ENCODE results near the gene INTS1. TPM values are rescaled to one million over a fixed set of nuclear protein-coding genes. Genes with fewer than 3 reads are reported as not detected.

The INTS1 gene
- total RNA-seq, 1 donor = 66.2 TPM

DNA sequence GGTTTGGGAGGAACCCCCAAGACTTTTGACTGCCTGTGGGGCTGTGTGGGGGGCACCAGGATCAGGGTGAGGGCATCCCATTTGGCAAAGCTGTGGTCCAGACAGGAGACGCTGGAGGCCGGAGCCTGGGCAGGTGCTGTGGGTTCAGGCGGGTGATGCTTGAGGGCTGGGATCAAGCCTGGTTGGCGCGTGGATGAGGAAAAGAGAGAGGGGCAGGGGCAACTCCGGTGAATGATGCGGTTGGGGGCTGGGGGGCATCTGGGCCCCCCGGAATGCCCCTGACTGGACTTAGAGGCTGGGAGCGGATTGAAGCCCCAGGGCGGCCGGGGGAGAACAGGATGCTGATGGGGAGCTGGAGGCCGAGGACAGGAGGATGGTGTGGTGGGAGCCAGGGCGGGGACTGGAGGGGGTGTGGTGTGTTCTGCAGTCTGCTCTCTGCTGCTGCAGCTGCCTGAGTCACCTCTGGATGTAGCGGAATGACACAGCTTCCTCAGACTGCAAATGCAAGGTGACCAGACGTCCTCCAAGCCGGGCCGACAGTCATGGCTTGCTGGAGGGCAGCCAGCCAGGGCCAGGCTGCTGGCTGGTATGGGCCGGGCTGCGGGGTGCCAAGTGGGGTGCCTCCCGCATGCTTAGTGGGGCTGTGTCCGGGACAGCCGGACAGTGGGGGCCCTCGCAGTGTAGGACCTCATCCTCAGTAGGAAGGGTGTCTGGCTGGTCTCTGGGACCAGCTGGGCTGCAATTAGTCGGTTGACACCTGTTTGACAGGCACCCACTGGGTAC lies 29.5 kb upstream of the INTS1 start:
- Histone ChIP-seq H2AFZ (ENCODE audit: low read length) (no peak overlapping the region), H3K79me2 (ENCODE audit: insufficient read depth, low read length) (peaks cover 59% of the 10 kb centered on the region), H3K9me3 (ENCODE audit: low read depth, low read length) (no peaks in the 10 kb centered on the region), H3K27me3 (ENCODE audit: insufficient read depth, low read length) (no peaks in the 10 kb centered on the region), H3K4me3 (ENCODE audit: insufficient read depth, low read length) (peak overlapping the region; percentile 80), H3K27ac (ENCODE audit: low read depth, low read length) (peak overlapping the region; percentile 95), H4K20me1 (ENCODE audit: insufficient read depth, low read length) (peaks cover 7% of the 10 kb centered on the region), H3K36me3 (ENCODE audit: insufficient read depth, low read length) (peaks cover under 1% of the 10 kb centered on the region), H3K4me1 (ENCODE audit: insufficient read depth, low read length) (peaks cover 50% of the 10 kb centered on the region), H3K4me2 (ENCODE audit: insufficient read depth, low read length) (peak overlapping the region; percentile 90)
- DNase-seq (ENCODE audit: insufficient read length, low spot score, missing footprints) = peak; percentile 99
- no peak for TF ChIP-seq CTCF (IDR thresholded peaks at IDR 0.05; ENCODE audit: extremely low read depth, low read depth, low read length)

- H3K27me3 ChIP-seq (ENCODE audit: insufficient read depth, low read length) = no peaks in the 10 kb centered on the region
- H3K4me1 ChIP-seq (ENCODE audit: insufficient read depth, low read length) = peaks cover 45% of the 10 kb centered on the region
- H3K79me2 ChIP-seq (ENCODE audit: insufficient read depth, low read length) = peaks cover 53% of the 10 kb centered on the region
- no peaks in the 10 kb centered on the region for H3K9me3 ChIP-seq (ENCODE audit: low read depth, low read length)
- peak overlapping the region; percentile 90 for H3K4me2 ChIP-seq (ENCODE audit: insufficient read depth, low read length)
- no peak for TF ChIP-seq CTCF (IDR thresholded peaks at IDR 0.05; ENCODE audit: extremely low read depth, low read depth, low read length)
- H3K27ac ChIP-seq (ENCODE audit: low read depth, low read length) = peak overlapping the region; percentile 95
- H2AFZ ChIP-seq (ENCODE audit: low read length) = no peak overlapping the region
- no peak for DNase-seq (ENCODE audit: insufficient read length, low spot score, missing footprints)
- peak overlapping the region; percentile 80 for H3K4me3 ChIP-seq (ENCODE audit: insufficient read depth, low read length)
- peaks cover 7% of the 10 kb centered on the region for H4K20me1 ChIP-seq (ENCODE audit: insufficient read depth, low read length)
- H3K36me3 ChIP-seq (ENCODE audit: insufficient read depth, low read length) = no peaks in the 10 kb centered on the region
These were observed 29.0 kb upstream of the INTS1 start for GRCh38 chr7:1533255-1533546.

- peak overlapping the region; percentile 40 for H2AFZ ChIP-seq (ENCODE audit: low read length)
- H3K4me3 ChIP-seq (ENCODE audit: insufficient read depth, low read length) = peak overlapping the region; percentile 80
- peak overlapping the region; percentile 90 for H3K4me2 ChIP-seq (ENCODE audit: insufficient read depth, low read length)
- peaks cover 48% of the 10 kb centered on the region for H3K79me2 ChIP-seq (ENCODE audit: insufficient read depth, low read length)
- peak; percentile 99 for DNase-seq (ENCODE audit: insufficient read length, low spot score, missing footprints)
- no peaks in the 10 kb centered on the region for H3K9me3 ChIP-seq (ENCODE audit: low read depth, low read length)
- no peaks in the 10 kb centered on the region for H3K36me3 ChIP-seq (ENCODE audit: insufficient read depth, low read length)
- no peaks in the 10 kb centered on the region for H3K27me3 ChIP-seq (ENCODE audit: insufficient read depth, low read length)
- H3K4me1 ChIP-seq (ENCODE audit: insufficient read depth, low read length) = peaks cover 41% of the 10 kb centered on the region
- peaks cover 7% of the 10 kb centered on the region for H4K20me1 ChIP-seq (ENCODE audit: insufficient read depth, low read length)
- no peak for TF ChIP-seq CTCF (IDR thresholded peaks at IDR 0.05; ENCODE audit: extremely low read depth, low read depth, low read length)
- peak overlapping the region; percentile 95 for H3K27ac ChIP-seq (ENCODE audit: low read depth, low read length)
These were observed 28.5 kb upstream of the INTS1 start for GRCh38 chr7:1532456-1533254.

DNA sequence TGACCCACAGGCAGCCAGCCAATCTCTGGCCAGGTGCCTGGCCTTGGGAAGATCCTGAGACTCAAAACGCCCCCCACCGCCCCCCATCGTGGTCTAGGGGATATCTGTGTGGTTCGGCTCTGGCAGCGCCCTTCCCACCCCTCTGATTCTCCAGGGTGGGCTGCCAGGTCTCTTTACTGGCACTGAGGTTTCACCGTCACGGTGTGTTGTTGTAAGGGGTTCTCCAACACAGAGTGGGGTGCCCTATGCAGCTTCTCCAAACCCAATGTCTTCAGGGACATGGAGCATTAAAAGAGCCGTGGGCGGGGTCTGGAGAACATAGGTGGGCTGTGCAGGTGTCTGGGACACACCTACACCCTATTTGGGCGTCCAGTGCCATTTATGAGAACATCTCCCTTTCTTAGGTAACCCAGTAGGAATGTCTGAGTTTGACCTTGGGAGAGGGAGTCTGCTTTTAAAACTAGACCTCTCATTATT lies 27.8 kb upstream of the INTS1 start:
- H2AFZ ChIP-seq (ENCODE audit: low read length) = no peak overlapping the region
- peaks cover 42% of the 10 kb centered on the region for H3K79me2 ChIP-seq (ENCODE audit: insufficient read depth, low read length)
- no peak for TF ChIP-seq CTCF (IDR thresholded peaks at IDR 0.05; ENCODE audit: extremely low read depth, low read depth, low read length)
- H3K36me3 ChIP-seq (ENCODE audit: insufficient read depth, low read length) = no peaks in the 10 kb centered on the region
- peaks cover 7% of the 10 kb centered on the region for H4K20me1 ChIP-seq (ENCODE audit: insufficient read depth, low read length)
- H3K27me3 ChIP-seq (ENCODE audit: insufficient read depth, low read length) = no peaks in the 10 kb centered on the region
- no peak for DNase-seq (ENCODE audit: insufficient read length, low spot score, missing footprints)
- H3K4me1 ChIP-seq (ENCODE audit: insufficient read depth, low read length) = peaks cover 36% of the 10 kb centered on the region
- no peaks in the 10 kb centered on the region for H3K9me3 ChIP-seq (ENCODE audit: low read depth, low read length)
- H3K4me3 ChIP-seq (ENCODE audit: insufficient read depth, low read length) = peak overlapping the region; percentile 80
- peak overlapping the region; percentile 95 for H3K27ac ChIP-seq (ENCODE audit: low read depth, low read length)
- H3K4me2 ChIP-seq (ENCODE audit: insufficient read depth, low read length) = peak overlapping the region; percentile 90
